HG02798 (cell line): ENCODE measurements around the gene MOCS1.

ENCODE experiments used
- ATAC-seq: cut with Tn5 transposase; IDR thresholded peaks from one replicate; pipeline ENCODE4 v1.9.1; 2021; ENCODE audit warnings: mild to moderate bottlenecking; ENCODE audit not compliant: unreplicated experiment, poor library complexity

MOCS1 gene

DNA sequence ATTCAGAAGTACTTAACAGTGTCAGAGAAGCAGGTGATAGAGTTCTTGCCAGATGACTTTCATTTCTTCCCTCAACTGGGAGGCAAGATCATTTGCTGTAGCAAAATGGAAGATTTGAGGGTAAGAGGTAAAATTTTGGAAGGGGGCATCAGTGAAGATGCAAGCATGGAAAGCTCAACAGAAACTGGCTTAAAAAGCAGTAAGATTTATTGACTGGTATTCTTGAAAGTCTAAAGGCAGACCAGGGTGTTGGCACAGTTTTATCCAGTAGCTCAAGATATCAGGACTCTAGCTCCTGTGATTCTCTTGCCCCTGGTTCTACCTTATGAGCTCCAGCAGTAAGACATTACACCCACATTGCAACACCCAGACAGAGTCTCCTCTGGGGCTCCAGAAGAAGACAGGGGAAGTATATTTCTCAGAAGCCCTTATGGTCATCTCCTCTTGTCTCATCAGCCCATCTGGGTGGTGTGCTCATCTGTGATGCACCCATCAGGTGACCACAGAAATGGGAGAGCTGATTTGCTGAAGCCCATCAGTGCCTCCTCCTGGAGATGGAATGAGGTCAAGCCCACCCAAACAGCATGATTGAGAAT lies 16.0 kb upstream of the MOCS1 start:
- no peak for ATAC-seq

DNA sequence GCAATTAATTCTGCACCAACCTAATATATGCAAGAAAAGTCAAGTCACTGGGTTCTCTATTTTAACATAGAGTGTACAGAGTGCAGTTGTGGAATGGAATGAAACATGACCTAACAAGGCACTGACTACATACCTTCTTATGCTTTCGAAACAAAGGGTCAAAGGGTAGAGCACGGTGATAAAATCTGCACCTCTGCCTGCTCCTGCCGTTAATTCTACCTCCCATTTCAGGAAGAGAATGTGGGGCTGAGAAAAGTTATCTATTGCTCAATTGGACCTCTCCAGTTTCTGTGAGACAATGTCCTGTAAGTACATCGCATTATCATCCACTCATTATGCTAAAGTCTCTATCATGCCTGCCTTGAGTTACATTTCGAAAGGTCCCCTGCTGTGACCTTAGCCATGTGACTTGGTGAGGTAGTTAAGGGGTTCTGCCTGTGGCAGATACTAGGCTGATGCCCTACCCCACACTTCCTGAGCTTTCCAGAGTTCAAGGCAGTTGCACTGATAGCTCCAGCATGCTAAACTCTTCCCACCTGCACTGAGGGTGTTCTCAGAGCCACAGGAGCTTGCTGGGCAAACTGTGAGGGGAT lies 14.0 kb upstream of the MOCS1 start:
- ATAC-seq = no peak

DNA sequence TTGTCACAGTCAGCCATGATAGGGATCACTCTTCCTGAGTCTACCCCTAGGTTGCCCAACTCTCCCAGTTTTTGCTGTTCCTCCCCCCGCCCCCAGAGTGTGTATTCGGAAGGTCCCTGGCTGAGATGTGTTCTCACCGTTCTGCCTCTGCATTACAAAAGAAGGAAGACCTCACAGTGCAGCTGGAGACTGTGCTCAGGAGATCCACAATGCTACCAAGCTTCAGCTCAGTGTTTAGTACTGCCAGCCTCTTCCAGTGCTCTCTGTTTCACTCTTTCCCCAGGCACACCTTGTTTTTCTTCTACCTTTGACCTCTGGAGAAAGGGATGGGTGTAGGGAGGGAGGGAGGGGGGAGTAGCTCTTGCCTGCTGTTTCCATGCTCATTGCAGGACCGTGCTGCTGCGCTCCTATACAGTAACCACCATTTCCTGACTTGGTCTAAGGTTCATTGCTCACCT lies 13.4 kb upstream of the MOCS1 start:
- no peak for ATAC-seq

DNA sequence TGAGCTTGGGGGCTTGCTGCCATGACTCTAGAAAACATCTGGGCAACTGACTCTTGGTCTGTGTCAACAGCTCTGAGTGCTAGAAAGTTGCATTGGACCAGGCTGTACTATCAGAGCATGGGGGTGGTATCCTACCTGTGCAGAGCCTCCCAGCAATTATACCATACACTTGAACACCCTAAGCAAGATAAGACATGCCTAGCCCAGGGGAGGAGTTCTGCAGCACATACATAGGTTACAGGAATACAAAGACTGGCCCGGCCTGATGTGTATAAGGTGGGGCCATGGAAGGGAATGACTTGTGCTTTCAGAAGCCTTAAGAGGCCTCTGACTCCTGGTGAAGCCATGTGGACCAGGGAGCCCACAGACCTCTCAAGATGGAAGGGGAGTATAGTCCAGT lies 11.4 kb upstream of the MOCS1 start:
- no peak for ATAC-seq

DNA sequence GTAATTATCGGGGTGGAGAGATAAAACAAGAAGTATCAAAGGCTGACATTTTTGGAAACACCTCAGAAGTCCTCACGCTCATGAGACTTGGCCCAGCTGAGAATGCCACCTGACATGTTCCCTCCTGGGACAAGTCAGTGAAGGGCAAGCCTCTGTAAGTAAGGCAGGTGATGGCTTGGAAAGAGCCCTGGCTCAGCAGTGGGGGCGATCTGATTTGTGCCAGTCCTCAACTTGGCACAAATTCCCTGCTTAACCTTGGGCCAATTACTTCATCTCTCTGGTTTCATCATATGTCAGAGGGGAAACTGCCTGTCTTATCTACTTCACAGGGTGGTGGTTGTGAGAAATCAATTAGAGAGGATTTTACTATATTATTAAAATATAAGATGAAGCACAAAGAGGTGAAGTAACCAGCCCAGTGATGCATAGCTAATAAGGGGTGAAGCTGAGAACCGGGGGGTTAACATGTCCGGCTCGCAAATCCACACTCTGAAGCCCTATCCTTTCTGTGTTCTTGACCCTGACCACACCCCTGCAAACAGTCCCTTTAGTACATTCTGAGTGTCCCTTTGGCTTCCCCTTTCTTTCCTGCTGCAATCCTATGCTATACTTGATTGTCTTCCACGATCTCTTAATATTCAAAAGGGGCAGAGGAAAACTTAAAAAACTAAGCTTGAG lies 8.8 kb upstream of the MOCS1 start:
- no peak for ATAC-seq

DNA sequence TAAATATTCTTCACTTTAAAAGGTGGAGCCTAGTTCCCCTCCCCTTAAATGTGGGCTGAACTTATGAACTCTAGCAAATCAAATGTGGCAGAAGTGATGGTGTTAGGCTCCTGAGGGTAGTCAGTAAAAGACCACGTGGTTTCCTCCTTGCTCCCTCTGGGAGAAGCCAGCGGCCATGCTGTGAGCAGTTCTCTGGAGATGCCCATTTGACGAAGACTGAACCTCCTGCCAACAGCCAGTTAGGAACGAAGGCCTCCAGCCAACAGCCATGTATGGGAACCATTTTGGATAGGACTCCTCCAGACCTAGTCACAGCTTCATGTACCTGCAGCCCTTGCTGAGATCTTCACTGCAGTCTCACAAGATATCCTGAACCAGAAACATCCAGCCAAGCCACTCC lies 7.6 kb upstream of the MOCS1 start:
- no peak for ATAC-seq

DNA sequence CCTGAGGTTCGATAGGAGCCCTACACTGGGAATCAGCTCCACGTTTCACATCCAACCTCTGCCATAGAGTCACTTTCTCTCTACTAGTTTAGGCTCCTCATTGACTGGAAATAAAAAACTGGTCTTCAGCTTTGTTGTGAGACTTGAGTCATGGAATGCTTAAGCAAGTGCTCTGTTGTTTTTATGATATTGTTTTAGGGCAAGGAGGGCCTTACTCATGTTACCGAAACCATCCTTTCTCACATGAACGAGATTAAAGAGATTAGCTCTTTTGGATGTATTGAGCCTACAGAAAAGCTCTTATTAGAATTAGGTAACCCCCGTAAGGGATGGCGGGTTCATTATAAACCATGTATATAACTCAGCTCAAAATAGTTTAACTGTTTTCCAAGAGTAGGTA lies 6.9 kb upstream of the MOCS1 start:
- no peak for ATAC-seq

DNA sequence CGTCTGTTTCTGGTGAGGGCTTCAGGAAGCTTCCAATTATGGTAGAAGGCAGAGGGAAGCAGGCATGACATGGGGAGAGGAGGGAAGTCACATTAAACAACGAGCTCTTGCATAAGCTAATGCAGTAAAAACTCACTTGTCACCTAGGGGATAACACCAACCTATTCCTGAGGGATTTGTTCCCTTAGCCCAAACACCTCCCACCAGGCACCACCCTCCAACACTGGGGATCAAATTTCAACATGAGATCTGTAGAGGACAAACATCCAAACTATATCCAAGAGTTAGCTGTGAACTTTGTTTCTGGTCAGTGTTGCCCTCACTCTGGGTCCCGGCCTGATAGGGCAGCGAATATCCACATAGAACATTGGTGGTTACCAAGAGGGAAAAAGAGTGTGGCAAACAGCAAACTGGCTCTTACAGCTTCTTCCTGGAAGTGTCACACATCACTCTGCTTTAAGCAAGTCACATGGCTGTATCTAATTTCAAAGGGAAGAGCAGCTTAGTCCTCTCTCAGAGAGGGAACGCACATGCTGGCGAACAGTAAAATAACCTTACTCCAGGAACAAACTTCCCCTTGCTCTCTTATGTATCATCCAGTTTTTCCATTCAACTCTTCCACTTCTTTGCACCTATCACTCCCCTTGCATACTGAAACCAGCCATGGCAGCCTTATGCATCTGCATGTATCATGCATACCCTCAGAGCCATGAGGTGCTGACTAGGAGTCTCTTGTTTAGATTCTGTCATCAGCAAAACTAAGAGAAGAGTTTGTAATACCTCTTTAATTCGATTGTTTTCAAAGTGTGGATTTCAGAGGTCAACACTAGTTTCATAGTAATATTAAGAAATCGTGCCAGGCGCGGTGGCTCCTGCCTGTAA lies 4.8 kb upstream of the MOCS1 start:
- ATAC-seq = no peak

DNA sequence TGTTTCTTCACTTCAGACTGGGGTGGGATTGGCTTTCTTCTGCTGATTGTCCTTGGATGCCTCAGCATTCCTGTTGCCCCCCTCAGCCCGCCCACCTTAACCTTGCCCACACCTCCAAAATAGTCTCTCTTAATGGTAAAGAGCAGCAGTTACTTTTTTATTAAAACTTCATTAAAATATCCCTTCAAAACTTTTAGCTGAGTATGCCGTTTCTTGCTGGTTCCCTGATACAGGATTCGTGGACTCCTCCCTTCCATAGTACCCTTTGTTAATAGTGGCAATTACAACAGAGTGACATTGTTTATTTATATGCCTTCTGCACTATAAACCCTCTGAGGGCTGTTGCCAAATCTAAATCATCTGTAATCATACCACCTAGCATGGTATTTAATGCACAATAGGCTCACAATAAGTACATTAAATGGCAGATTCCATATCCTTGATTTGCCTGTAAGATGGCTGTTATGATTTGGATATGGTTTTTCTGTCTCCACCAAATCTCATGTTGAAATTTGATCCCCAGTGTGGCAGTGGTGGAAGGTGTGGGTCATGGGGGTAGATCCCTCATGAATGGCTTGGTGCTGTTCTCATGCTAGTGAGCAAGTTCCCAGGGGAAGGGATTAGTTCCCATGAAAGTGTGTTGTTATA lies 3.5 kb upstream of the MOCS1 start:
- ATAC-seq = no peak

DNA sequence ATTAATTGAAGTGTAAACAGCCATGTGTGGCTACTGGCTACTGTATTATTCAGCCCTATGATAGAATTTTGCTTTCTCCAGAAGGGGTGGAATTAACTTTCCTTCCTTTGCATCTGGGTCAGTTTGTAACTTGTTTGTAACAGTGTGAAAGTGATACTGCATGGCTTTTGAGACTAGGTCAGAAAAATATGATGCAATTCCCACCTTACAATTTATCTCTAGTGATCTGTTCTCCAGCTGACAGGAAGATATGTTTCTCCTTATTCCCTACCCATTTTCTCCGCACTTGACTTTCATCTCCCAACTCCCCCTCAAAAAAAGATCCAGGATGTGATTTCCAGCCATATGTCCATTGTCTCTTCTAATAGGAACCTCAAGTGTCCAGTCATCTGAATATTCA lies 2.6 kb upstream of the MOCS1 start:
- no peak for ATAC-seq

DNA sequence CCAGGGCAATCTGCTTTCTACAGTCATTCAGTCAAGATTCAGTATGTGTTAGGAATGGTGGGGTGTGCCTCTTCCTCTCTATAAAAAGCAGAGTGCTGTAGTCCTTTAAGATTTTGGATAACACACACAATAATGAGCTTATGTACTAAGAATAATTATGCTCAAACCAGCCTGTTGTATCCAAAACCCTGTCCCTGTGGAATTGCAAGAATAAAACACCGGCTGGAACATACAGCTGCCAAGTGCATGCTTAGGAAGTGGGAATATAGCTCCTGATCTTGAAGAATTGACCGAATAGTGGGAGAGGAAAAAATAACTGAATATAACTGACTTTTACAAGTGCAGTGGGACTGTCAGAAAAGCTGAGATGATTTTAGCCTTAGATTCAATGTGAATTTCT lies 979 bp upstream of the MOCS1 start:
- no peak for ATAC-seq

DNA sequence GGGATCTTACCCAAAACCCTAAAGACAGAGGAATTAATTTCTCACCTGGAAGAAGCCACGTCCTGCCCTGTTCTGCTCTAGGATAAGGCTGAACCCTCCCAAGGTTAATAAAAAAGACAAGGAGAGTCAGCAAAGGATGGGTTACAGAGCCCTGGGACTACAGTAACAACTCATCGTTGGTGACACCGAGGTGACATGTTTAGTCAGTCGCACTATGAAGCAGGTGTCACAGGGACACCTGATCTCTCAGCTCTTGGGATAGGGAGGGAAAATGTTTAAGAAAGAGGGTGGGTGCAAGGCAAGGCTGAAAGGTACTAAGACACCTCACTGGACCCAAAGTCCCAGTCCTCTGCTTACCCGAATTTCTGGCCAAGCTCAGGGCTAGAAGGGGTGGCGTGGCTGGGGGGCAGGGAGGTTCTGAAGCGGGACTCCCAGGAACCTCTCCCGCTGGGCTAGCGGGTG lies 562 bp downstream of the MOCS1 start:
- no peak for ATAC-seq

DNA sequence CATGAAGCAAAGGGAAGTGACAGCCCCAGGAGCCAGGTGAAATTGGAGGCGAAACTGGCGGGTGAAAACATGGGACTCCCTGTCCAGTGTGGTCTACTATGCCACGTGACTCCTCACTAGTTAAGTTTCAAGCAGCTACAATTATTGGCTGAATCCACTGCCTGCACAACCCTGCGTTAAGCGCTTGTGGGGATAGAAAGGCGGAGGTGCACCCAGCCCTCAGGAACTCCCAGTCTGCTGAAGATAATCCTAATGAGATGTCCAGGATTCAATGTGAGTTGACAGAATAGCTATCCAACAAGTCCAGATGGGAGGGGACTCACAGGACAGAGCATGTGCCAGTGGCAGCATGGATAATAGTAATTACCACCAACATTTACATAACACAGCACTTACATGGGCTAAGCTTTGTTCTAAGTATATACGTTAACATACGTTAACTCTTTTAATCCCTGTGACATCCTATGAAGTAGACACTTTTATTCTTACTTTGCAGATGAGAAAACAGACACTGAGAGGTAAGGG lies 1.8 kb downstream of the MOCS1 start:
- ATAC-seq = no peak

DNA sequence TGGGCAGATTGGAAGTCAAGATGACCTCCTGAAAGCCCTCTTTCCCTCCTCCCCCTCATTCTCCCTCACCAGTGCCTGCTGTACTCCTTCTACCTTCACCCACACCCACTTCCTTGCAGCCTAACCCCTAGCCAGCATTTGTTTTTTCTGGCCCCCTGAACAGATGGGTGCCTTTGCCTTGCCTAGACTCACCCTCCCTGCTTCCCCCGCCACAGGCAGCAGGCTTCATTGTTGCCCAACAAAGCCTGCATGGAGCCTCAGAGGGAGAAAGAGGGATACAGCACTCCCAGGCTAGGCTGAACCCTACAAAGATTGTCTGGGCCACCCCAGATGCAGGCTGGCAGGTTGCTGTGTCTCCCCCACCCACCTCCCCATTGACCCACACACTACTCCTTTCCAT lies 2.7 kb downstream of the MOCS1 start:
- no peak for ATAC-seq

DNA sequence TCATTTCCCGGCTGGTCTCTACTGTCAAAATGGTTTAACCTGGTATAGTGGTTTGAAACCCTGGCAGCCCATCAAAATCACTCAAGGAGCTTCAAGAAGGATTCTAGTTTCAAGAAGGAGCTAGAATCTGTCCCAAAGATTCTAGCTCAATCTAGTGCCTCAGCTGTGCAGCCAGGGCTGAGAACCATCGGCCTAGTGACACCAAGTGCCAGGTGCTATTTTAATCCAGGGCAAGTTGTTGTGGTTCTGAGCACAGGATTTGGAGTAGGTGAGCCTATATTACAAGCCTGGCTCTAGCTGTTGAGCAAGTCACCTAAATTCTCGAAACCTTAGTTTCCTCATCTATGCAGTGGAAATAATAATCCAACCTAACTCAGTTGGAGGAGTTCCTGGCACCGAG lies 3.7 kb downstream of the MOCS1 start:
- ATAC-seq = no peak

DNA sequence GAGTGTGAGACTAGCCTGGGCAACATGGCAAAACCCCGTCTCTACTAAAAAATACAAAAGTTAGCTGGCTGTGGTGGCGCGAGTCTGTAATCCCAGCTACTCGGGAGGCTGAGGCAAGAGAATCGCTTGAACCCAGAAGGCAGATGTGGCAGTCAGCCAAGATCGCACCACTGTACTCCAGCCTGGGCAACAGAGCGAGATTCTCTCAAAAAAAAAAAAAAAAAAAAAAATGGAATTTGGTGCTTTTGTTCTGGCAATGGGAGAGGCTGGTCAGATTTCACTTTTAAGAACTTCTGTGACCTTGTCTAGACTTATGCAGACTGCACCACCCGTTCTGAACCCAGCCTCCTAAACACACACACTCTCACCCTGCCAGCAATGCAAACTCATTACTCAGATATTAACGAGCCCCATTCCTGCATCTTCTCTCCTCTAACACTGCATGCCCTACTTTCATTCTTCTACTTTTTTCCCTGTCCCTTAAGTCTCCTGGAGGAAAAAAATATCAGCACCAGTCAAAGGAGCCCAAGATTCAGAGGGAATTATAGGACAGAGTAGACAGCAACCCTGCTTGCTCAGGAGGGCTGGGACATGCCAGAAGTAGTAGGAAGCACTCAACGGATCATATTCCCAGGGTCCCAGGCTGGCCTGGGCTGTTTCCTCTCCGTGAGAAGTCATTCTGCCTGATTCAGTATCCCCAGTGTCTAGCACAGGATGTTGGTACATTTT lies 4.4 kb downstream of the MOCS1 start:
- ATAC-seq = no peak

DNA sequence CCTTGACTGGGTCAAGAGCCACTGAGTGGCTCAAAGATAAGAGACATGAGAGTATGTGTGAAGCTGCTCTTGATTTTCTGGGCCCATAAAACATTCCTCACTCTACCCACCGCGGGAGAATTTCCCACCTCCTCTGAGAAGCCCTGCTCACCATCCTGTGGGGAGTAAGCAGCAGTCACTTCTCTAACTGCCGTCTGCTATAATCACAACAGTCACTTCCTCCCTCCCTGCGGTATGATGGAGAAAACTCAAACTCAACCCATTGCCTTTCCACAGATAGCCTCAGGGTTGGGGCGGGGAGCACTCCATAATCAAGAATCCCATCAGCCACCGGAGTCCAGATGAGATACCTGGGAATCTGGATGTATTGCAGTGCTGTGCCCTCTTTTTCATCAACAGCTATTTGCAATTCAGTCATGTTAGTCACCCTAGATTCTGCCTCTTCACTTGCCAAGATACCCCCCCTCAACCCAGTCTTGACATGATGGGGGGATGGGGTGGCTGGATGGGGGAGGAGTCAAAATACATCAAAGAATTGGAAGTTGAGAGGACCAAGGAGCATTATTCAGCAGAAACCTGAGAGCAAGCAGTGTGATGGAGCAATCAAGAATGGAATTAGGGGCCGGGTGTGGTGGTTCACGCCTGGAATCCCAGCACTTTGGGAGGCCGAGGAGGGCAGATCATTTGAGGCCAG lies 5.1 kb downstream of the MOCS1 start:
- ATAC-seq = no peak

DNA sequence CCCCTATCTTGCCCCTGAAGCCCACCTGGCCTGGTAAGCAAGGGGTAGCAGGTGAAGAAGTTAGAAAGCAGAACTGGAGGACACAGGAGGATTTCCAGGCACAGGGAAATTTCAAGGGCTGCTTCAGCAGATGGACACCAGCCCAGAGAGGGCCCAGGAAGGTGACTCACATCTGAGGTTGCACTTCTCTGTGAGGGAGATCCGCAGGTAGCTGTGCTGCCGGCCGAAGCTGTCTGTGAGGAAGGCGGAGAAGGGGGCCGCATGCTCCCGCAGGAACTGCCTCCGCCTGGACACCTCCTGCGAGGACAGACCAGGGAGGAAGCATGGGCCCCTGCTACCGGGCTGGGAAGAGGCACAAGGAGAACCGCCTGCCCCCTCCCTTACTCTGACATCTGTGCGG lies 7.1 kb downstream of the MOCS1 start:
- ATAC-seq = no peak

DNA sequence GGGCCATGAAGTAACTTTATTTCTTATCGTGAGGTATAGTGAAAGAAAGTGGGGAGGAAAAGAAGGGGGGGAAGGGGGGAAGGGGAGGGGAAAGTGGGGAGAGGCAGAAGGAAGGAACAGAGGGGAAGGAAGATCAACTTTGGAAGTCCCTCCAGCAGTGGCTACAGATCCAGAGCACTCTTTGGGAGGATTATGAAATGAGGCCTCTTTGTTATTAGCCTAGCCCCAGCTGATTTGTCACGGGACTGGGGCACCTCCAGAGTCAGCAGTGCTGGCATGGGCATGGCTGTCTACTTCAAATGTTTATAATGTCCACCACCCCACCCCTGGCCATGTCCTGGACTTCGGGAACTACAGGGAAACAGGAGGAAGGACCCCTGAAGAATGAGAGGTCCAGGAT lies 7.6 kb downstream of the MOCS1 start:
- no peak for ATAC-seq
